ENCODE measurements around the gene COX6B1. TPM values are rescaled to one million over a fixed set of nuclear protein-coding genes. Genes with fewer than 3 reads are reported as not detected.

Gene COX6B1
- total RNA-seq, 2 experiments from 2014 or later = 440 to 442 TPM

GRCh38 chr19:35639321-35639639, 8.8 kb upstream of the COX6B1 start:
- peaks cover 27% of the 10 kb centered on the region for H3K36me3 Mint-ChIP-seq (ENCODE audit: low read depth)
- H3K27ac Mint-ChIP-seq = no peak overlapping the region
- H3K4me3 Mint-ChIP-seq = no peak overlapping the region
- CTCF ChIA-PET = no interaction called here
- DNase-seq = no peak
- POLR2A ChIA-PET = no interaction called here
- H3K4me1 Mint-ChIP-seq = peaks cover 19% of the 10 kb centered on the region
- no peaks in the 10 kb centered on the region for H3K27me3 Mint-ChIP-seq
- H3K9me3 Mint-ChIP-seq = no peaks in the 10 kb centered on the region

- no peaks in the 10 kb centered on the region for H3K9me3 Mint-ChIP-seq
- no peak for DNase-seq
- H3K36me3 Mint-ChIP-seq (ENCODE audit: low read depth) = peaks cover 24% of the 10 kb centered on the region
- no peak overlapping the region for H3K4me3 Mint-ChIP-seq
- no peaks in the 10 kb centered on the region for H3K27me3 Mint-ChIP-seq
- H3K4me1 Mint-ChIP-seq = peaks cover 25% of the 10 kb centered on the region
- ChIA-PET CTCF (no interaction called here), POLR2A (interaction anchor here (1.0 kb wide), 1 partner anchor 12 kb away, joined by 3 read pairs; no protein-coding TSS in a partner anchor)
- H3K27ac Mint-ChIP-seq = no peak overlapping the region
Measured at GRCh38 chr19:35639863-35640262, 8.3 kb upstream of the COX6B1 start.

GRCh38 chr19:35641515-35642151, 6.5 kb upstream of the COX6B1 start, which contains the start of gene ETV2:
Gene ETV2 (plus strand): TSS chr19:35641745. CDS start chr19:35642461, 716 bp downstream.
- Mint-ChIP-seq H3K36me3 (ENCODE audit: low read depth) (peaks cover 13% of the 10 kb centered on the region), H3K27ac (peak within 1 kb of the TSS; percentile 60), H3K4me3 (peak within 1 kb of the TSS; percentile 83), H3K4me1 (peaks cover 37% of the 10 kb centered on the region), H3K27me3 (no peaks in the 10 kb centered on the region), H3K9me3 (no peaks in the 10 kb centered on the region)
- ChIA-PET POLR2A (interaction anchor here (4.4 kb wide), 1 partner anchor 11 kb away, joined by 25 read pairs; no protein-coding TSS in a partner anchor), CTCF (interaction anchor here (0.5 to 2.8 kb wide), 2 partner anchors 61 to 93 kb away, joined by 3 to 12 read pairs; no protein-coding TSS in a partner anchor)
- DNase-seq = peak; percentile 55

- H3K4me1 Mint-ChIP-seq = peaks cover 39% of the 10 kb centered on the region
- peaks cover 6% of the 10 kb centered on the region for H3K36me3 Mint-ChIP-seq (ENCODE audit: low read depth)
- ChIA-PET CTCF (interaction anchor here (0.5 to 2.8 kb wide), 4 partner anchors 30 to 120 kb away, joined by 3 to 12 read pairs (median 5); partner anchors contain the start of gene HAUS5), POLR2A (interaction anchor here (0.8 to 4.4 kb wide), 3 partner anchors 11 to 32 kb away, joined by 3 to 25 read pairs (median 22); partner anchors contain the start of gene HAUS5)
- no peak overlapping the region for H3K27ac Mint-ChIP-seq
- peak overlapping the region; percentile 83 for H3K4me3 Mint-ChIP-seq
- no peaks in the 10 kb centered on the region for H3K27me3 Mint-ChIP-seq
- no peak for DNase-seq
- H3K9me3 Mint-ChIP-seq = no peaks in the 10 kb centered on the region
Measured at GRCh38 chr19:35642312-35642711, 5.8 kb upstream of the COX6B1 start.

- DNase-seq = no peak
- Mint-ChIP-seq H3K9me3 (no peaks in the 10 kb centered on the region), H3K27me3 (no peaks in the 10 kb centered on the region), H3K4me1 (peaks cover 41% of the 10 kb centered on the region), H3K36me3 (ENCODE audit: low read depth) (peaks cover under 1% of the 10 kb centered on the region), H3K27ac (no peak overlapping the region), H3K4me3 (peak overlapping the region; percentile 83)
- CTCF ChIA-PET = interaction anchor here (0.6 to 2.8 kb wide), 4 partner anchors 10 to 120 kb away, joined by 3 to 12 read pairs (median 6); partner anchors contain the start of gene HAUS5
- POLR2A ChIA-PET = interaction anchor here (0.8 to 4.4 kb wide), 8 partner anchors 12 to 105 kb away, joined by 3 to 25 read pairs (median 6); partner anchors contain the start of genes HAUS5, KMT2B and LIN37
Measured at GRCh38 chr19:35642798-35643254, 5.3 kb upstream of the COX6B1 start.

GRCh38 chr19:35643255-35644205, 4.6 kb upstream of the COX6B1 start:
- no peaks in the 10 kb centered on the region for H3K27me3 Mint-ChIP-seq
- peak overlapping the region; percentile 83 for H3K4me3 Mint-ChIP-seq
- peaks cover 5% of the 10 kb centered on the region for H3K36me3 Mint-ChIP-seq (ENCODE audit: low read depth)
- no peaks in the 10 kb centered on the region for H3K9me3 Mint-ChIP-seq
- H3K27ac Mint-ChIP-seq = peak overlapping the region; percentile 82
- CTCF ChIA-PET = interaction anchor here (0.6 to 2.8 kb wide), 6 partner anchors 9 to 577 kb away, joined by 3 to 12 read pairs (median 5); partner anchors contain the start of gene HAUS5
- peaks cover 46% of the 10 kb centered on the region for H3K4me1 Mint-ChIP-seq
- DNase-seq = peak; percentile 86
- POLR2A ChIA-PET = interaction anchor here (0.8 to 4.4 kb wide), 20 partner anchors 10 to 105 kb away, joined by 3 to 25 read pairs (median 4); partner anchors contain the start of genes HAUS5, IGFLR1, KMT2B and LIN37

- ChIA-PET CTCF (interaction anchor here (0.6 to 2.8 kb wide), 5 partner anchors 32 to 577 kb away, joined by 3 to 12 read pairs (median 6); partner anchors contain the start of gene HAUS5), POLR2A (interaction anchor here (0.8 to 4.4 kb wide), 19 partner anchors 10 to 104 kb away, joined by 3 to 25 read pairs (median 5); partner anchors contain the start of genes HAUS5, IGFLR1, KMT2B and LIN37)
- no peaks in the 10 kb centered on the region for H3K9me3 Mint-ChIP-seq
- peak overlapping the region; percentile 82 for H3K27ac Mint-ChIP-seq
- H3K27me3 Mint-ChIP-seq = no peaks in the 10 kb centered on the region
- peaks cover 52% of the 10 kb centered on the region for H3K4me1 Mint-ChIP-seq
- peak overlapping the region; percentile 83 for H3K4me3 Mint-ChIP-seq
- H3K36me3 Mint-ChIP-seq (ENCODE audit: low read depth) = peaks cover 10% of the 10 kb centered on the region
- peak; percentile 98 for DNase-seq
Measured at GRCh38 chr19:35644206-35644986, 3.7 kb upstream of the COX6B1 start.

GRCh38 chr19:35644987-35645679, 3.0 kb upstream of the COX6B1 start:
- Mint-ChIP-seq H3K36me3 (ENCODE audit: low read depth) (peaks cover 10% of the 10 kb centered on the region), H3K4me1 (peaks cover 55% of the 10 kb centered on the region), H3K27ac (peak overlapping the region; percentile 82), H3K27me3 (no peaks in the 10 kb centered on the region), H3K9me3 (no peaks in the 10 kb centered on the region), H3K4me3 (peak overlapping the region; percentile 83)
- CTCF ChIA-PET = interaction anchor here (1.5 kb wide), 1 partner anchor 225 kb away, joined by 3 read pairs; no protein-coding TSS in a partner anchor
- POLR2A ChIA-PET = interaction anchor here (0.6 to 4.4 kb wide), 12 partner anchors 14 to 570 kb away, joined by 3 to 25 read pairs (median 6); partner anchors contain the start of genes HAUS5, IGFLR1, KMT2B and ZNF146
- DNase-seq = peak; percentile 82

GRCh38 chr19:35645680-35646511, 2.2 kb upstream of the COX6B1 start:
- Mint-ChIP-seq H3K4me3 (no peak overlapping the region), H3K27ac (no peak overlapping the region), H3K27me3 (no peaks in the 10 kb centered on the region), H3K4me1 (peaks cover 60% of the 10 kb centered on the region), H3K9me3 (no peaks in the 10 kb centered on the region), H3K36me3 (ENCODE audit: low read depth) (peaks cover 12% of the 10 kb centered on the region)
- POLR2A ChIA-PET = interaction anchor here (1.1 kb wide), 1 partner anchor 33 kb away, joined by 3 read pairs; the partner anchor contains the start of gene HAUS5
- CTCF ChIA-PET = no interaction called here
- no peak for DNase-seq

- POLR2A ChIA-PET = interaction anchor here (1.1 kb wide), 2 partner anchors 9 to 38 kb away, joined by 3 read pairs; partner anchors contain the start of gene HAUS5
- Mint-ChIP-seq H3K27me3 (no peaks in the 10 kb centered on the region), H3K9me3 (no peaks in the 10 kb centered on the region), H3K36me3 (ENCODE audit: low read depth) (peaks cover 39% of the 10 kb centered on the region), H3K27ac (no peak overlapping the region), H3K4me1 (peaks cover 42% of the 10 kb centered on the region), H3K4me3 (no peak overlapping the region)
- no peak for DNase-seq
- CTCF ChIA-PET = no interaction called here
Measured at GRCh38 chr19:35650581-35650980, 2.5 kb downstream of the COX6B1 start.

All from activated CD4-positive, alpha-beta memory T cell treated with anti-CD3 and anti-CD28 coated beads, Interleukin-2, amount 10 ng/mL, durations not matched to agents 7 days and 5 days (primary cell).